GM19240 (cell line): Measurements from ENCODE around the gene CLEC16A.

Experiments
- DNase-seq: peaks from one replicate; pipeline ENCODE4 v3.0.0; 2011; ENCODE audit warnings: low spot score; ENCODE audit not compliant: insufficient read length

Gene CLEC16A

GRCh38 chr16:11082108-11082859 lies 137.9 kb downstream of the CLEC16A start:
- DNase-seq: no peak

- no peak for DNase-seq
Measured at GRCh38 chr16:11082860-11083388, 138.6 kb downstream of the CLEC16A start.

GRCh38 chr16:11084484-11084875 lies 140.1 kb downstream of the CLEC16A start:
- DNase-seq: no peak

GRCh38 chr16:11084876-11085485 lies 140.6 kb downstream of the CLEC16A start:
- no peak for DNase-seq

- DNase-seq: no peak
Measured at GRCh38 chr16:11085916-11086315, 141.6 kb downstream of the CLEC16A start.

- no peak for DNase-seq
Measured at GRCh38 chr16:11087691-11088073, 143.3 kb downstream of the CLEC16A start.

GRCh38 chr16:11088074-11088730 lies 143.8 kb downstream of the CLEC16A start:
- no peak for DNase-seq

- DNase-seq: no peak
Measured at GRCh38 chr16:11088831-11089230, 144.5 kb downstream of the CLEC16A start.

- no peak for DNase-seq
Measured at GRCh38 chr16:11089504-11090124, 145.2 kb downstream of the CLEC16A start.

GRCh38 chr16:11090232-11090631 lies 145.9 kb downstream of the CLEC16A start:
- DNase-seq: no peak

GRCh38 chr16:11091021-11091785 lies 146.8 kb downstream of the CLEC16A start:
- DNase-seq: no peak

- no peak for DNase-seq
Measured at GRCh38 chr16:11092788-11093571, 148.6 kb downstream of the CLEC16A start.

- DNase-seq: no peak
Measured at GRCh38 chr16:11093572-11094074, 149.3 kb downstream of the CLEC16A start.

- peak; percentile 82 for DNase-seq
Measured at GRCh38 chr16:11094075-11094856, 149.9 kb downstream of the CLEC16A start.

GRCh38 chr16:11094857-11095565 lies 150.6 kb downstream of the CLEC16A start:
- no peak for DNase-seq

- DNase-seq: no peak
Measured at GRCh38 chr16:11095935-11096334, 151.6 kb downstream of the CLEC16A start.

- DNase-seq: no peak
Measured at GRCh38 chr16:11097094-11097786, 152.9 kb downstream of the CLEC16A start.

- DNase-seq: no peak
Measured at GRCh38 chr16:11097787-11098167, 153.4 kb downstream of the CLEC16A start.
